GM12878 (cell line): ENCODE data around the gene NSMCE1. TPM values are rescaled to one million over a fixed set of nuclear protein-coding genes. Genes with fewer than 3 reads are reported as not detected.
A peak's percentile ranks its signal among the peaks of the same experiment; 100 is the strongest.

ENCODE experiments used
- ATAC-seq: fragments of 200-7000 bp; cut with Tn5 transposase; 3 replicates; pipeline ENCODE4 v1.9.1; 2020; ENCODE audit warnings: mild to moderate bottlenecking, moderate library complexity
- BruUV-seq: library from RNA; stranded (reverse); fragments of 400-500 nt; replicated peaks from 2 replicates; lab custom pipeline; 2021; lab: Mats Ljungman, UMichigan
- CTCF ChIA-PET: fragments of 300-600 bp; sonication (Branson Sonifier 250); formaldehyde crosslinking; extraction: SDS; loops from one replicate; lab custom pipeline; 2021; ENCODE audit warnings: inconsistent platforms; lab: Yijun Ruan, JAX
- POLR2A ChIA-PET: fragments of 350-600 bp; formaldehyde crosslinking; extraction: SDS; loops from one replicate; lab custom pipeline; 2021; ENCODE audit warnings: inconsistent platforms; lab: Charles Lee
- RAD21 ChIA-PET: fragments of 300-600 bp; sonication (Branson Sonifier 250); formaldehyde crosslinking; loops from one replicate; lab custom pipeline; 2023; ENCODE audit warnings: antibody characterized with exemption; ENCODE audit not compliant: unreplicated experiment; lab: Charles Lee
- SMC1A ChIA-PET: fragments of 300-600 bp; sonication (Branson Sonifier 250); formaldehyde crosslinking; loops from one replicate; lab custom pipeline; 2023; ENCODE audit not compliant: unreplicated experiment, uncharacterized antibody; lab: Charles Lee
- DNase-seq: peaks from one replicate; pipeline ENCODE4 v3.0.0-alpha.2; 2011; ENCODE audit warnings: low read depth, low spot score
- FAIRE-seq: peaks from 3 replicates; lab custom pipeline; 2011; peaks lifted over from hg19 to GRCh38; lab: Jason Lieb, UNC
- H2AFZ ChIP-seq: 2 replicates; pipeline ENCODE4 v1.6.0; 2011; ENCODE audit warnings: low read depth, low read length, control low read depth; ENCODE audit not compliant: control insufficient read depth
- H3K27ac ChIP-seq: 2 replicates; pipeline ENCODE4 v1.5.1; 2011; ENCODE audit warnings: control low read depth; ENCODE audit not compliant: control insufficient read depth, insufficient read depth
- H3K27me3 ChIP-seq, 2 experiments: replicated peaks in 1 of 2; 2 replicates each; pipeline versions ENCODE4 v1.6.0 to v1.6.1; 2011; ENCODE audit warnings: low read length in 1 of 2; ENCODE audit not compliant: control insufficient read depth in 2 of 2, insufficient read depth in 2 of 2
- H3K36me3 ChIP-seq, 2 experiments: 2 replicates each; pipeline ENCODE4 v1.5.1; 2011; ENCODE audit warnings: low read length in 1 of 2; ENCODE audit not compliant: control insufficient read depth in 2 of 2, insufficient read depth in 2 of 2
- H3K4me1 ChIP-seq: 2 replicates; pipeline ENCODE4 v1.6.1; 2011; ENCODE audit warnings: mild to moderate bottlenecking, low read length, moderate library complexity, mixed read lengths; ENCODE audit not compliant: control insufficient read depth, insufficient read depth
- H3K4me2 ChIP-seq: 2 replicates; pipeline ENCODE4 v1.6.0; 2011; ENCODE audit warnings: control low read depth; ENCODE audit not compliant: control insufficient read depth, insufficient read depth
- H3K4me3 ChIP-seq: fragments of 200-600 bp; sonication (generic); 2 replicates; pipeline ENCODE4 v1.5.1; 2016
- H3K79me2 ChIP-seq: 2 replicates; pipeline ENCODE4 v1.6.0; 2011; ENCODE audit warnings: low read length; ENCODE audit not compliant: control insufficient read depth, insufficient read depth
- H3K9ac ChIP-seq: 2 replicates; pipeline ENCODE4 v1.8.0; 2011; ENCODE audit warnings: low read length, control low read depth, mixed read lengths; ENCODE audit not compliant: control insufficient read depth, insufficient read depth
- H3K9me3 ChIP-seq: replicated peaks from 3 replicates; pipeline ENCODE4 v1.5.1; 2011; ENCODE audit warnings: mild to moderate bottlenecking, low read length; ENCODE audit not compliant: control insufficient read depth, insufficient read depth
- H4K20me1 ChIP-seq: 2 replicates; pipeline ENCODE4 v1.6.0; 2011; ENCODE audit not compliant: control insufficient read depth, insufficient read depth
- ESRRA ChIP-seq: IDR thresholded peaks from 2 replicates; pipeline ENCODE4 v1.6.1; 2012; ENCODE audit warnings: mild to moderate bottlenecking, low read length, improper control_type of control experiment
- KDM1A ChIP-seq: fragments of 200-600 bp; sonication (generic); IDR thresholded peaks from 2 replicates; pipeline ENCODE4 v1.6.1; 2016; ENCODE audit warnings: borderline replicate concordance
- NFYB ChIP-seq: IDR thresholded peaks from 2 replicates; pipeline ENCODE4 v1.6.1; 2011; ENCODE audit warnings: low read depth, mild to moderate bottlenecking, low read length, improper control_type of control experiment, moderate library complexity; ENCODE audit not compliant: insufficient read depth
- PRDM15 ChIP-seq: fragments of 450-650 bp; formaldehyde crosslinking; IDR thresholded peaks from 2 replicates; pipeline ENCODE4 v1.4.0; 2020; ENCODE audit warnings: mild to moderate bottlenecking, moderate library complexity
- RAD51 ChIP-seq: fragments of 450-650 bp; IDR thresholded peaks from 2 replicates; pipeline ENCODE4 v1.6.1; 2016; ENCODE audit warnings: moderate library complexity, mild to moderate bottlenecking, inconsistent platforms
- USF1 ChIP-seq: IDR thresholded peaks from 2 replicates; pipeline ENCODE4 v1.6.1; 2011; ENCODE audit warnings: borderline replicate concordance, low read depth, mild to moderate bottlenecking, moderate library complexity, mixed read lengths, low read length; ENCODE audit not compliant: insufficient read depth; ENCODE audit errors: extremely low read length
- WGBS: methylation state at CpG from one replicate; pipeline ENCODE4 v1.1.6; 2016; ENCODE audit warnings: low lambda C conversion rate; ENCODE audit not compliant: insufficient replicate concordance, insufficient coverage; ENCODE audit errors: missing lambda C conversion rate; 5-methylcytosine and 5-hydroxymethylcytosine counted together
- in situ Hi-C: fragments of 300-500 bp; cut with MboI; formaldehyde crosslinking; loops from 9 replicates; pipeline ENCODE4 v1.14.3; 2018; ENCODE audit warnings: mixed read lengths
- intact Hi-C: fragments of 100-400 bp; cut with micrococcal nuclease; formaldehyde crosslinking; loops from one replicate; pipeline ENCODE4 v1.14.2; 2022; ENCODE audit not compliant: unreplicated experiment
- polyA plus RNA-seq, 11 experiments: library from polyadenylated mRNA; depleted of rRNA in 4 of 11; unstranded in 6 of 11; stranded (reverse) in 5 of 11; fragments of >200 nt; fragmentation: Nextera tagmentation in 4 of 11; fragmentation: Illumina TruSeq in 1 of 11; extraction: Ambion mirVana in 4 of 11; extraction: Trizol in 1 of 11; gene quantifications; 1 replicate in 1 of 11; 2 replicates in 10 of 11; pipeline versions ENCODE4 v1.2.1 to v1.2.3, GENCODE V29; 2011 to 2016; ENCODE audit warnings: inconsistent platforms in 2 of 11, missing spikeins in 2 of 11, low read depth in 1 of 11
- total RNA-seq, 4 experiments: library from RNA; depleted of rRNA in 3 of 4; stranded (reverse); fragments of >200 nt in 3 of 4; fragmentation: Illumina TruSeq in 1 of 4; extraction: Trizol in 1 of 4; gene quantifications; 2 replicates each; pipeline versions ENCODE4 v1.2.1 to v1.2.3, GENCODE V29; 2013 to 2021

The NSMCE1 gene
- total and polyA plus RNA-seq, 10 of the 15 experiments (the other 5 are each of a cell fraction or from before 2014, with no cell fraction given) = 54.0 to 214 (median 71.4) TPM

GRCh38 chr16:27303256-27304100 lies 34.9 kb upstream of the NSMCE1 start:
- H3K9me3 ChIP-seq = no peaks in the 10 kb centered on the region; the same call in 2 of the 3 replicates
- TF ChIP-seq ESRRA = no peak
- H3K4me2 ChIP-seq = no peak overlapping the region
- no peak overlapping the region for H3K4me3 ChIP-seq
- no peaks in the 10 kb centered on the region for H4K20me1 ChIP-seq
- peaks cover 25% of the 10 kb centered on the region for H3K4me1 ChIP-seq
- H3K27ac ChIP-seq = no peak overlapping the region
- SMC1A ChIA-PET = interaction anchor here (0.7 to 2.6 kb wide), 4 partner anchors 9 to 18 kb away, joined by 4 to 6 read pairs (median 4); no protein-coding TSS in a partner anchor
- ATAC-seq (no peak), DNase-seq (no peak), FAIRE-seq (no peak)
- H3K79me2 ChIP-seq = no peaks in the 10 kb centered on the region
- POLR2A ChIA-PET = interaction anchor here (0.7 to 0.9 kb wide), 2 partner anchors 62 to 167 kb away, joined by 3 to 4 read pairs; no protein-coding TSS in a partner anchor
- WGBS = 83% methylated on average over 11 of the region's 12 CpGs
- no TSS peak for BruUV-seq
- no peak overlapping the region for H3K9ac ChIP-seq
- RAD21 ChIA-PET = interaction anchor here (1.0 kb wide), 1 partner anchor 18 kb away, joined by 3 read pairs; no protein-coding TSS in a partner anchor
- intact Hi-C loops = no loop called here
- no peak overlapping the region for H2AFZ ChIP-seq
- no peaks in the 10 kb centered on the region for H3K27me3 ChIP-seq
- no peaks in the 10 kb centered on the region for H3K36me3 ChIP-seq
- in situ Hi-C loops = no loop called here
- CTCF ChIA-PET = interaction anchor here (1.2 kb wide), 1 partner anchor 68 kb away, joined by 3 read pairs; no protein-coding TSS in a partner anchor

- peaks cover 25% of the 10 kb centered on the region for H3K4me1 ChIP-seq
- CTCF ChIA-PET = interaction anchor here (0.8 to 1.3 kb wide), 8 partner anchors 14 to 124 kb away, joined by 3 to 5 read pairs (median 4); no protein-coding TSS in a partner anchor
- DNase-seq (no peak), FAIRE-seq (no peak), ATAC-seq (peak; percentile 77)
- no peaks in the 10 kb centered on the region for H3K27me3 ChIP-seq
- no peak overlapping the region for H3K4me2 ChIP-seq
- no peak overlapping the region for H3K9ac ChIP-seq
- H3K36me3 ChIP-seq = no peaks in the 10 kb centered on the region
- in situ Hi-C loops (no loop called here), intact Hi-C loops (no loop called here)
- POLR2A ChIA-PET = no interaction called here
- TF ChIP-seq NFYB (peak; percentile 76), PRDM15 (no peak), RAD51 (0 out of 2 replicates have a peak, but pooled peaks have one; percentile 18), USF1 (peak; percentile 62), KDM1A (no peak)
- WGBS = 80% methylated on average over 3 of the region's 3 CpGs
- no peaks in the 10 kb centered on the region; the same call in 2 of the 3 replicates for H3K9me3 ChIP-seq
- H2AFZ ChIP-seq = no peak overlapping the region
- no peak overlapping the region for H3K4me3 ChIP-seq
- H4K20me1 ChIP-seq = no peaks in the 10 kb centered on the region
- no peak overlapping the region for H3K27ac ChIP-seq
- SMC1A ChIA-PET = interaction anchor here (0.9 to 2.6 kb wide), 7 partner anchors 8 to 97 kb away, joined by 3 to 6 read pairs (median 4); no protein-coding TSS in a partner anchor
- no peaks in the 10 kb centered on the region for H3K79me2 ChIP-seq
- RAD21 ChIA-PET = interaction anchor here (1.1 to 1.5 kb wide), 3 partner anchors 65 to 67 kb away, joined by 3 to 4 read pairs (median 4); no protein-coding TSS in a partner anchor
- BruUV-seq = no TSS peak
Observed at GRCh38 chr16:27302126-27302525, 33.6 kb upstream of the NSMCE1 start.
